Activated naive CD4-positive, alpha-beta T cell treated with anti-CD3 and anti-CD28 coated beads, Interleukin-2, amount 10 ng/mL, durations not matched to agents 7 days and 5 days (primary cell): ENCODE measurements around the gene DTD1.

Source experiments
- CTCF ChIA-PET: fragments of 350-600 bp; sonication (Branson Sonifier 250); formaldehyde crosslinking; loops from one replicate; lab custom pipeline; 2021; ENCODE audit warnings: antibody characterized with exemption; lab: Charles Lee
- DNase-seq: peaks from one replicate; pipeline ENCODE4 v3.0.0-alpha.2; 2020
- H3K27ac Mint-ChIP-seq: one replicate; pipeline ENCODE4 v1.8.0; 2021; ENCODE audit warnings: mild to moderate bottlenecking, moderate library complexity, mixed read lengths
- H3K27me3 Mint-ChIP-seq: one replicate; pipeline ENCODE4 v1.8.0; 2021; ENCODE audit warnings: mild to moderate bottlenecking, mixed read lengths
- H3K36me3 Mint-ChIP-seq: one replicate; pipeline ENCODE4 v1.8.0; 2021; ENCODE audit warnings: mixed read lengths
- H3K4me1 Mint-ChIP-seq: one replicate; pipeline ENCODE4 v1.8.0; 2021; ENCODE audit warnings: mixed read lengths
- H3K4me3 Mint-ChIP-seq: one replicate; pipeline ENCODE4 v1.8.0; 2021; ENCODE audit warnings: mild to moderate bottlenecking, moderate library complexity, mixed read lengths
- H3K9me3 Mint-ChIP-seq: one replicate; pipeline ENCODE4 v1.8.0; 2021; ENCODE audit warnings: mixed read lengths

DTD1 gene

DNA sequence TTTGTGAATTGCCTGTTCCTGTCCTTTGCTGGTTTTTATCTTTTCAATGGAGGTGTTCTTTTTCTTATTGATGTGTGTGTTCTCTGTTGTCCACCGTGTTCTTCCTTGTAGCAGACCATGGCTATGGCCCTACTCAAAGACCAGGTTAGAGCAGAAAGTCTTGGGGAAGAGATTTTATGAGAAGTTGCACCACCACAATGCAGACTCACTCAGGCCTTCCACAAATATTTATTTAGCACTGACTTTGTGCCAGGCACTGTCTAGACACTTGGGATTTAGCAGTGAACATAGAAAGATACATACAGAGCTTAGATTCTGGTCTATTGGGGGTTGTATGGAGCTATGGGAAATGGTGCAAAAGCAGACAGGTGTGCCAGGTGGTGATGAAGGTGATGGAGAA lies 98.8 kb downstream of the DTD1 start:
- H3K27me3 Mint-ChIP-seq, result no peaks in the 10 kb centered on the region
- CTCF ChIA-PET, result no interaction called here
- no peaks in the 10 kb centered on the region for H3K4me1 Mint-ChIP-seq
- no peak for DNase-seq
- no peaks in the 10 kb centered on the region for H3K36me3 Mint-ChIP-seq
- H3K4me3 Mint-ChIP-seq, result no peak overlapping the region
- H3K9me3 Mint-ChIP-seq, result no peaks in the 10 kb centered on the region
- no peak overlapping the region for H3K27ac Mint-ChIP-seq

- CTCF ChIA-PET, result no interaction called here
- no peak for DNase-seq
- Mint-ChIP-seq H3K36me3 (no peaks in the 10 kb centered on the region), H3K4me3 (no peak overlapping the region), H3K27ac (no peak overlapping the region), H3K9me3 (no peaks in the 10 kb centered on the region), H3K4me1 (no peaks in the 10 kb centered on the region), H3K27me3 (no peaks in the 10 kb centered on the region)
These were observed 100.8 kb downstream of the DTD1 start for GRCh38 chr20:18688676-18689075.

DNA sequence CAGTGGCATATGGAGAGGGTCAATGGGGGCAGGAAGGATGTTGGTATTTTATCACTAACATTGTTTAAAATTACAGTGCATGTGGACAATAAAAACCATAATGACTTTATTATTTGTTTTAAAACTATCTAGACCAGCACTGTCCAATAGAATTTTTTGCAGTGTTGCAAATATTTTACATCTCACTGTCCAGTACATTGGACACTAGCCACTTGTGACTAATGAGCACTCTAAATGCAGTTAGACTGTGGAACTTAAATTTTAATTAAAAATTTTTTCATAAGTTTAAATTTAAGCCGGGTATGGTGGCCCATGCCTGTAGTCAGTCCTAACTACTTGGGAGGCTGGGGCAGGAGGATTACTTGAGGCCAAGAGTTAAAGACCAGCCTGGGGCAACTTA lies 101.7 kb downstream of the DTD1 start:
- Mint-ChIP-seq H3K4me3 (no peak overlapping the region), H3K9me3 (no peaks in the 10 kb centered on the region), H3K4me1 (no peaks in the 10 kb centered on the region), H3K27ac (no peak overlapping the region), H3K27me3 (no peaks in the 10 kb centered on the region), H3K36me3 (no peaks in the 10 kb centered on the region)
- CTCF ChIA-PET, result no interaction called here
- DNase-seq, result no peak

GRCh38 chr20:18692447-18692846 lies 104.6 kb downstream of the DTD1 start:
- no peak for DNase-seq
- Mint-ChIP-seq H3K36me3 (no peaks in the 10 kb centered on the region), H3K9me3 (no peaks in the 10 kb centered on the region), H3K4me3 (no peak overlapping the region), H3K27me3 (no peaks in the 10 kb centered on the region), H3K4me1 (no peaks in the 10 kb centered on the region), H3K27ac (no peak overlapping the region)
- CTCF ChIA-PET, result no interaction called here

DNA sequence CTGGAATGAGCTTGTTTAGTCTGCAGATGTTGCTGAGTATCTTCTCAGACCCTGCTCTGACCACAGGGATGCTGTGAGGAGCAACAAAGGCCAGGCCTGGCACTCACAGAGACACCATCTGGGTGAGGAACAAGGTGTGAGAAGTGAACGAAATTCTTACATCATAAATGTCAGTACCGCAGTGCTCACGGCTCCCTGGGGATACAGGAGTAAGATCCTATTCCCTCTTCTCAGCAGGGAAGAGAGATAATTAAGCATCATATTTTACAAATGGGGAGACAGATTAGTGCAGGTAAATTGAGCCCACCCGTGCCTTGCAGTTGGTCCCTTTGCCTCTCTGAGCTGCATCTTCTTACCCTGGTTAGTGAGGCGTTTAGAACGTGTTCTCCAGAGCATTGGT lies 106.2 kb downstream of the DTD1 start:
- Mint-ChIP-seq H3K4me3 (no peak overlapping the region), H3K4me1 (no peaks in the 10 kb centered on the region), H3K27me3 (no peaks in the 10 kb centered on the region), H3K36me3 (no peaks in the 10 kb centered on the region), H3K9me3 (no peaks in the 10 kb centered on the region), H3K27ac (no peak overlapping the region)
- DNase-seq, result no peak
- CTCF ChIA-PET, result no interaction called here

DNA sequence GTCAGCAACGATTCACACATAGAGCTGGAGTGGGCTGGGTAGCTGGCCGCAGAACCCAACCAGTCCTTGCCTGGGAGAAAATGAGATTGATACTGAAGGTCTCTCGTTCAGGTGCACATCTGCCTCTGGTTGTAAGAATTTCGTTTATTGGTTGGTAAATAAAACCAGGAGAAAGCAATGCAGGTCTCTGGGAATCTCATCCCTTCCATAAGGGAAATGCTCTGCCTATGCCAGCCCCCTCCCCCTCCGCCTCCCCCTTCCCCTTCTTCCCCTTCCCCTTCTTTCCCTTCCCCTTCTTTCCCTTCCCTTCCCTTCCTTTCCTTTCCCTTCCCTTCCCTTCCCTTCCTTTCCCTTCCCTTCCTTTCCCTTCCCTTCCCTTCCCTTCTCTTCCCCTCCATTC lies 107.3 kb downstream of the DTD1 start:
- Mint-ChIP-seq H3K27me3 (no peaks in the 10 kb centered on the region), H3K9me3 (no peaks in the 10 kb centered on the region)

GRCh38 chr20:18698735-18699380 lies 111.0 kb downstream of the DTD1 start:
- no peak overlapping the region for H3K27ac Mint-ChIP-seq
- H3K9me3 Mint-ChIP-seq, result no peaks in the 10 kb centered on the region
- H3K36me3 Mint-ChIP-seq, result no peaks in the 10 kb centered on the region
- CTCF ChIA-PET, result no interaction called here
- no peak overlapping the region for H3K4me3 Mint-ChIP-seq
- no peaks in the 10 kb centered on the region for H3K27me3 Mint-ChIP-seq
- H3K4me1 Mint-ChIP-seq, result no peaks in the 10 kb centered on the region
- no peak for DNase-seq

More for the DNA sequence above, 107.3 kb downstream of the DTD1 start:
- H3K36me3 Mint-ChIP-seq, result no peaks in the 10 kb centered on the region
- no peak for DNase-seq
- H3K27ac Mint-ChIP-seq, result no peak overlapping the region
- CTCF ChIA-PET, result no interaction called here
- H3K4me1 Mint-ChIP-seq, result no peaks in the 10 kb centered on the region
- H3K4me3 Mint-ChIP-seq, result no peak overlapping the region

DNA sequence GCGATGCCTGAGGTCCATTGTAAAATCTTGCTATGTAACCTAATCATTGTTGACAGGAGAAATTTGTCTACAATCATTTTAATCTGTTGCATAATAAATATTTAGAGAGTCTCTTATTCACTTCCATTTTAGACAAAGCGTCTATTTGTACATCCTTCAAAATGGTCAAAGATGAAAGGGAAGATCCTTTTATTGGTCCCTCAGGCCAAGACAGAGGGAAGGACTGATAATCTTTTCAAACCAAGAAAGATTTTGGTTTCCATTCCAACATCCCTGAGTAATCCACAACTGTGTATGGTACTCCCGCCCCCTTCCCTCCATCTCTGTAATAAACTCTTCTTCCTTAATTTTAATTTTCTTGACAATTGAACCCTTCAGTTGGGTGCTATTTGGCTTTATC lies 114.1 kb downstream of the DTD1 start:
- DNase-seq, result no peak
- Mint-ChIP-seq H3K27me3 (no peaks in the 10 kb centered on the region), H3K4me1 (peaks cover 7% of the 10 kb centered on the region), H3K36me3 (no peaks in the 10 kb centered on the region), H3K27ac (no peak overlapping the region), H3K4me3 (no peak overlapping the region), H3K9me3 (no peaks in the 10 kb centered on the region)
- CTCF ChIA-PET, result no interaction called here

- DNase-seq, result no peak
- CTCF ChIA-PET, result no interaction called here
- Mint-ChIP-seq H3K9me3 (no peaks in the 10 kb centered on the region), H3K4me3 (no peak overlapping the region), H3K36me3 (no peaks in the 10 kb centered on the region), H3K27me3 (no peaks in the 10 kb centered on the region), H3K27ac (no peak overlapping the region), H3K4me1 (peaks cover 7% of the 10 kb centered on the region)
These were observed 114.9 kb downstream of the DTD1 start for GRCh38 chr20:18702736-18703135.

- H3K27ac Mint-ChIP-seq, result no peak overlapping the region
These were observed 117.6 kb downstream of the DTD1 start for GRCh38 chr20:18705490-18705889.

GRCh38 chr20:18705910-18706309 lies 118.1 kb downstream of the DTD1 start:
- Mint-ChIP-seq H3K36me3 (no peaks in the 10 kb centered on the region), H3K9me3 (no peaks in the 10 kb centered on the region), H3K27me3 (no peaks in the 10 kb centered on the region), H3K4me1 (peaks cover 7% of the 10 kb centered on the region), H3K27ac (no peak overlapping the region), H3K4me3 (no peak overlapping the region)
- CTCF ChIA-PET, result interaction anchor here (1.6 kb wide), 1 partner anchor 21 kb away, joined by 3 read pairs; no protein-coding TSS in a partner anchor
- no peak for DNase-seq

More at GRCh38 chr20:18705490-18705889, 117.6 kb downstream of the DTD1 start:
- no peak overlapping the region for H3K4me3 Mint-ChIP-seq
- H3K4me1 Mint-ChIP-seq, result peaks cover 7% of the 10 kb centered on the region
- CTCF ChIA-PET, result interaction anchor here (1.6 kb wide), 1 partner anchor 20 kb away, joined by 3 read pairs; no protein-coding TSS in a partner anchor
- H3K9me3 Mint-ChIP-seq, result no peaks in the 10 kb centered on the region
- H3K27me3 Mint-ChIP-seq, result no peaks in the 10 kb centered on the region
- no peaks in the 10 kb centered on the region for H3K36me3 Mint-ChIP-seq
- no peak for DNase-seq

GRCh38 chr20:18712131-18712530 lies 124.3 kb downstream of the DTD1 start:
- CTCF ChIA-PET, result no interaction called here
- DNase-seq, result no peak
- Mint-ChIP-seq H3K4me1 (no peaks in the 10 kb centered on the region), H3K9me3 (no peaks in the 10 kb centered on the region), H3K4me3 (no peak overlapping the region), H3K27ac (no peak overlapping the region), H3K36me3 (no peaks in the 10 kb centered on the region), H3K27me3 (no peaks in the 10 kb centered on the region)

DNA sequence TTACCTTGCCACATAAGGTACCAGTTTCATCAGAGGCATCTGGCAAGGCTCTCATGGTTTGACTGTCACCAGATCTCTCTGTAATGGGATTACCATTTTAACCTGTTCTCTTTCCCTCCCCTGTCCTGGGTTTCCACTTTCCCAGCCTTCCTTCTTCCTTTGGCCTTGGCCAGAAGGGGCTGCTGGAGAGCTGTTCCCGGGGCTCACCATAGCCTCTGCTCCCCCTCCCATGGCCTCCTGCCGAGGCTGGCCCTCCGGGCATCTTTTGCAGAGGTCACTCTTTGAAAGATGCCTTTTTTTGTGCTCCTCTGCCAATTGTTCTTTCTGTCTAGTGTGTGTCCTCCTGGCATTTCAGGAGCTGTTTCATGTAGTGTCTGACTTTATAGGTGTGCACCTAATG lies 125.0 kb downstream of the DTD1 start:
- H3K9me3 Mint-ChIP-seq, result no peaks in the 10 kb centered on the region
- no peak for DNase-seq
- H3K4me3 Mint-ChIP-seq, result no peak overlapping the region
- no peaks in the 10 kb centered on the region for H3K4me1 Mint-ChIP-seq
- no peak overlapping the region for H3K27ac Mint-ChIP-seq
- H3K27me3 Mint-ChIP-seq, result no peaks in the 10 kb centered on the region
- no peaks in the 10 kb centered on the region for H3K36me3 Mint-ChIP-seq
- CTCF ChIA-PET, result no interaction called here

GRCh38 chr20:18715564-18715963 lies 127.7 kb downstream of the DTD1 start:
- no peaks in the 10 kb centered on the region for H3K4me1 Mint-ChIP-seq
- H3K27ac Mint-ChIP-seq, result no peak overlapping the region
- H3K27me3 Mint-ChIP-seq, result no peaks in the 10 kb centered on the region
- CTCF ChIA-PET, result no interaction called here
- no peak for DNase-seq
- H3K36me3 Mint-ChIP-seq, result no peaks in the 10 kb centered on the region
- no peaks in the 10 kb centered on the region for H3K9me3 Mint-ChIP-seq
- no peak overlapping the region for H3K4me3 Mint-ChIP-seq

DNA sequence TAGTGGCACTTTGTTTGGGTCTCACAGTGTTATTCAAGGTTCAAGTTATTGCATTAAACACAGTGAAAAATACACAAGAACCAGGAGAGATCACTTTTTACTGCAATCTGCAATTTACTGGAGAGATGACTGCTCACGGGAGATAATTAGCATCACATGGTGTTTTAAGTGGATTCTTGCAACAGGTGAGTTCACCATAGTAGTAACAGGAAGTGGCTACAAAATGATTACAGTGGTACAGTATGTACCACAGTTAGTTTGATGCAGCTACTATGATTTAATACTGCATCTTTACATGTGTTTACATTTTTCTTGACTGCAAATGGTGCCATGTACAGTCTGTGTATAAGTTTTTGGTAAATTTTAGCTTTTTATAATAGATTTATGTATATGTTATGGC lies 129.2 kb downstream of the DTD1 start:
- no peak overlapping the region for H3K4me3 Mint-ChIP-seq
- no peak overlapping the region for H3K27ac Mint-ChIP-seq
- H3K4me1 Mint-ChIP-seq, result no peaks in the 10 kb centered on the region
- CTCF ChIA-PET, result no interaction called here
- H3K9me3 Mint-ChIP-seq, result peaks cover 2% of the 10 kb centered on the region
- H3K27me3 Mint-ChIP-seq, result no peaks in the 10 kb centered on the region
- DNase-seq, result no peak
- H3K36me3 Mint-ChIP-seq, result no peaks in the 10 kb centered on the region
